Measurements from ENCODE around the gene ARHGAP10. TPM values are rescaled to one million over a fixed set of nuclear protein-coding genes. Genes with fewer than 3 reads are reported as not detected.

The ARHGAP10 gene
- total and polyA plus RNA-seq, 10 of the 15 experiments (the other 5 are each of a cell fraction or from before 2014, with no cell fraction given): 1.3 to 25.8 (median 17.2) TPM

GRCh38 chr4:148052448-148052847 is 320.6 kb downstream of the ARHGAP10 start:
- Histone ChIP-seq H4K20me1 (ENCODE audit: control insufficient read depth, insufficient read depth) (peaks cover 4% of the 10 kb centered on the region; the same call in 1 of the 2 replicates), H2AFZ (ENCODE audit: control insufficient read depth, low read depth, low read length) (no peak overlapping the region), H3K27ac (ENCODE audit: control insufficient read depth, insufficient read depth) (no peak overlapping the region), H3K36me3 (ENCODE audit: control insufficient read depth in 2 of 2, insufficient read depth in 2 of 2, low read length in 1 of 2) (peaks cover 0 to 7% of the 10 kb centered on the region in 2 experiments; a peak in 2 of 4 replicates), H3K9me3 (replicated peaks; ENCODE audit: control insufficient read depth, insufficient read depth, low read length) (no peaks in the 10 kb centered on the region), H3K4me2 (ENCODE audit: control insufficient read depth, insufficient read depth) (no peak overlapping the region), H3K27me3 (replicated peaks in 1 of 2; ENCODE audit: control insufficient read depth in 2 of 2, insufficient read depth in 2 of 2, low read length in 1 of 2) (no peaks in the 10 kb centered on the region), H3K4me1 (ENCODE audit: control insufficient read depth, insufficient read depth, low read length) (peaks cover 22% of the 10 kb centered on the region), H3K79me2 (ENCODE audit: control insufficient read depth, insufficient read depth, low read length) (peaks cover 3% of the 10 kb centered on the region; the same call in 1 of the 2 replicates), H3K4me3 (no peak overlapping the region), H3K9ac (ENCODE audit: control insufficient read depth, insufficient read depth, low read length) (no peak overlapping the region)
- no peak for DNase-seq (ENCODE audit: low read depth, low spot score)
- SMC1A ChIA-PET (ENCODE audit: uncharacterized antibody, unreplicated experiment): interaction anchor here (1.7 kb wide), 1 partner anchor 8 kb away, joined by 4 read pairs; no protein-coding TSS in a partner anchor
- TF ChIP-seq, protein P1, sequence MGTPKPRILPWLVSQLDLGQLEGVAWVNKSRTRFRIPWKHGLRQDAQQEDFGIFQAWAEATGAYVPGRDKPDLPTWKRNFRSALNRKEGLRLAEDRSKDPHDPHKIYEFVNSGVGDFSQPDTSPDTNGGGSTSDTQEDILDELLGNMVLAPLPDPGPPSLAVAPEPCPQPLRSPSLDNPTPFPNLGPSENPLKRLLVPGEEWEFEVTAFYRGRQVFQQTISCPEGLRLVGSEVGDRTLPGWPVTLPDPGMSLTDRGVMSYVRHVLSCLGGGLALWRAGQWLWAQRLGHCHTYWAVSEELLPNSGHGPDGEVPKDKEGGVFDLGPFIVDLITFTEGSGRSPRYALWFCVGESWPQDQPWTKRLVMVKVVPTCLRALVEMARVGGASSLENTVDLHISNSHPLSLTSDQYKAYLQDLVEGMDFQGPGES (IDR thresholded peaks at IDR 0.05): no peak
- no peak for TF ChIP-seq SMAD5 (IDR thresholded peaks at IDR 0.05; ENCODE audit: low read depth)
- TF ChIP-seq NRF1 (conservative IDR thresholded peaks at IDR 0.05; ENCODE audit: low read depth, low read length): no peak
- TF ChIP-seq JUNB (IDR thresholded peaks at IDR 0.05): no peak
- TF ChIP-seq, protein P2, sequence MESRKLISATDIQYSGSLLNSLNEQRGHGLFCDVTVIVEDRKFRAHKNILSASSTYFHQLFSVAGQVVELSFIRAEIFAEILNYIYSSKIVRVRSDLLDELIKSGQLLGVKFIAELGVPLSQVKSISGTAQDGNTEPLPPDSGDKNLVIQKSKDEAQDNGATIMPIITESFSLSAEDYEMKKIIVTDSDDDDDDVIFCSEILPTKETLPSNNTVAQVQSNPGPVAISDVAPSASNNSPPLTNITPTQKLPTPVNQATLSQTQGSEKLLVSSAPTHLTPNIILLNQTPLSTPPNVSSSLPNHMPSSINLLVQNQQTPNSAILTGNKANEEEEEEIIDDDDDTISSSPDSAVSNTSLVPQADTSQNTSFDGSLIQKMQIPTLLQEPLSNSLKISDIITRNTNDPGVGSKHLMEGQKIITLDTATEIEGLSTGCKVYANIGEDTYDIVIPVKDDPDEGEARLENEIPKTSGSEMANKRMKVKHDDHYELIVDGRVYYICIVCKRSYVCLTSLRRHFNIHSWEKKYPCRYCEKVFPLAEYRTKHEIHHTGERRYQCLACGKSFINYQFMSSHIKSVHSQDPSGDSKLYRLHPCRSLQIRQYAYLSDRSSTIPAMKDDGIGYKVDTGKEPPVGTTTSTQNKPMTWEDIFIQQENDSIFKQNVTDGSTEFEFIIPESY (IDR thresholded peaks at IDR 0.05): no peak
- no peak for TF ChIP-seq ATF3 (IDR thresholded peaks at IDR 0.05; ENCODE audit: borderline replicate concordance, extremely low read depth, low read depth, low read length)
- TF ChIP-seq MYC (IDR thresholded peaks at IDR 0.05; ENCODE audit: insufficient read depth, insufficient read length, insufficient replicate concordance, low read length, severe bottlenecking): no peak
- in situ Hi-C loops (cut with MboI) (no loop called here), intact Hi-C loops (cut with micrococcal nuclease; ENCODE audit: unreplicated experiment) (loop anchor here (10.0 kb wide), 1 partner anchor 438 kb away; the partner anchor contains the start of gene TMEM184C)
- BruUV-seq (replicated peaks): no TSS peak
- CTCF ChIA-PET: interaction anchor here (0.8 to 0.9 kb wide), 2 partner anchors 142 to 212 kb away, joined by 3 read pairs; no protein-coding TSS in a partner anchor
- POLR2A ChIA-PET: no interaction called here
- no peak for ATAC-seq
- FAIRE-seq: no peak
- RAD21 ChIA-PET (ENCODE audit: unreplicated experiment): no interaction called here

Data from GM12878 (cell line).